K562 (cell line): ENCODE measurements around the gene GABRB1. TPM values are rescaled to one million over a fixed set of nuclear protein-coding genes. Genes with fewer than 3 reads are reported as not detected.

Experiments used
- ATAC-seq: fragments of 200-7000 bp; cut with Tn5 transposase; 3 replicates; pipeline ENCODE4 v1.9.1; 2020; ENCODE audit warnings: moderate library complexity
- BruUV-seq: library from RNA; stranded (reverse); fragments of 400-500 nt; replicated peaks from 2 replicates; lab custom pipeline; 2021; lab: Mats Ljungman, UMichigan
- CTCF ChIA-PET: fragments of 300-600 bp; formaldehyde crosslinking; extraction: SDS; loops from one replicate; lab custom pipeline; 2021; ENCODE audit warnings: low intra/inter-chr PET ratio; lab: Yijun Ruan, JAX
- POLR2A ChIA-PET: fragments of 300-600, 350-650 bp; sonication (Branson Sonifier 250); formaldehyde crosslinking; extraction: SDS; loops from one replicate; lab custom pipeline; 2021; ENCODE audit warnings: antibody characterized with exemption, inconsistent platforms; lab: Yijun Ruan, JAX
- DNase-seq, 4 experiments: peaks; one replicate each; pipeline versions ENCODE4 v3.0.0 to v3.0.0-alpha.2; 2011 to 2018; ENCODE audit warnings: low spot score in 3 of 4, mixed read lengths in 3 of 4; ENCODE audit errors: extremely low read depth in 1 of 4
- FAIRE-seq: peaks from 2 replicates; lab custom pipeline; 2011; peaks lifted over from hg19 to GRCh38; lab: Jason Lieb, UNC
- H2AFZ ChIP-seq: 2 replicates; pipeline ENCODE4 v1.6.0; 2011; ENCODE audit warnings: low read depth, low read length, control low read depth, inconsistent platforms
- H3K27ac ChIP-seq: fragments of 200-600 bp; 3 replicates; pipeline ENCODE4 v1.8.0; 2011; ENCODE audit warnings: low read depth, mild to moderate bottlenecking, control low read depth, inconsistent platforms, low read length, moderate library complexity, mixed read lengths; ENCODE audit errors: extremely low read depth
- H3K27me3 ChIP-seq, 2 experiments: fragments of 300-600 bp in 1 of 2; 2 replicates in 1 of 2; 3 replicates in 1 of 2; pipeline versions ENCODE4 v1.6.0 to v1.8.0; 2011; ENCODE audit warnings: inconsistent platforms in 2 of 2, low read length in 2 of 2, mild to moderate bottlenecking in 1 of 2, mixed read lengths in 1 of 2, moderate library complexity in 1 of 2; ENCODE audit not compliant: control insufficient read depth in 2 of 2, insufficient read depth in 2 of 2
- H3K36me3 ChIP-seq: fragments of 300-600 bp; 3 replicates; pipeline ENCODE4 v1.8.0; 2011; ENCODE audit warnings: mild to moderate bottlenecking, low read length, inconsistent platforms; ENCODE audit not compliant: control insufficient read depth, insufficient read depth
- H3K4me1 ChIP-seq, 2 experiments: fragments of 200-600 bp in 1 of 2; replicated peaks in 1 of 2; 2 replicates in 1 of 2; 3 replicates in 1 of 2; pipeline versions ENCODE4 v1.5.1 to v1.8.0; 2011; ENCODE audit warnings: inconsistent platforms in 2 of 2, low read length in 2 of 2, mild to moderate bottlenecking in 1 of 2, mixed read lengths in 1 of 2, moderate library complexity in 1 of 2; ENCODE audit not compliant: control insufficient read depth in 2 of 2, insufficient read depth in 2 of 2
- H3K4me2 ChIP-seq: 2 replicates; pipeline ENCODE4 v1.6.1; 2011; ENCODE audit warnings: low read length, control low read depth, inconsistent platforms, mixed read lengths; ENCODE audit not compliant: insufficient read depth
- H3K4me3 ChIP-seq: fragments of 200-600 bp; sonication (generic), shearing (Covaris generic); 2 replicates; pipeline ENCODE4 v1.5.1; 2016; ENCODE audit warnings: control low read depth, inconsistent platforms
- H3K79me2 ChIP-seq: fragments of 200-600 bp; 3 replicates; pipeline ENCODE4 v1.8.0; 2011; ENCODE audit warnings: low read length, inconsistent platforms; ENCODE audit not compliant: control insufficient read depth, insufficient read depth
- H3K9ac ChIP-seq, 2 experiments: 2 replicates each; pipeline versions ENCODE4 v1.6.0 to v1.6.1; 2011; ENCODE audit warnings: low read depth in 2 of 2, low read length in 2 of 2, control low read depth in 1 of 2, inconsistent platforms in 1 of 2, mild to moderate bottlenecking in 1 of 2, mixed read lengths in 1 of 2; ENCODE audit not compliant: insufficient read depth in 1 of 2
- H3K9me1 ChIP-seq: one replicate; pipeline ENCODE4 v1.6.0; 2011; ENCODE audit warnings: inconsistent platforms, mild to moderate bottlenecking, low read length, moderate library complexity; ENCODE audit not compliant: control insufficient read depth, insufficient read depth
- H3K9me3 ChIP-seq: replicated peaks from 2 replicates; pipeline ENCODE4 v1.5.1; 2011; ENCODE audit warnings: low read depth, low read length, inconsistent platforms; ENCODE audit not compliant: control insufficient read depth, insufficient read depth
- H4K20me1 ChIP-seq: replicated peaks from 2 replicates; pipeline ENCODE4 v1.6.1; 2011; ENCODE audit warnings: low read length, inconsistent platforms, mixed read lengths; ENCODE audit not compliant: control insufficient read depth, insufficient read depth
- BACH1 ChIP-seq: fragments of 200-800 bp; sonication (Bioruptor generic); IDR thresholded peaks from 2 replicates; pipeline ENCODE4 v1.6.1; 2016; ENCODE audit warnings: missing genetic modification characterization, missing compliant biosample characterization
- CBX2 ChIP-seq: fragments of 200-600 bp; sonication (generic); IDR thresholded peaks from one replicate; pipeline ENCODE4 v1.6.1; 2012; ENCODE audit warnings: mild to moderate bottlenecking, low read length, inconsistent platforms; ENCODE audit not compliant: insufficient read depth, poor library complexity, severe bottlenecking
- CGGBP1 ChIP-seq: fragments of 250-450 bp; sonication (Bioruptor Pico); IDR thresholded peaks from 2 replicates; pipeline ENCODE4 v1.9.0; 2021; ENCODE audit warnings: mild to moderate bottlenecking
- WGBS: fragments of 100-300 bp; shearing (Covaris generic); methylation state at CpG from one replicate; pipeline ENCODE4 v1.1.6; 2016; ENCODE audit warnings: low coverage, mixed read lengths; ENCODE audit not compliant: insufficient coverage; ENCODE audit errors: missing lambda C conversion rate; 5-methylcytosine and 5-hydroxymethylcytosine counted together
- in situ Hi-C: fragments of 300-500 bp; cut with MboI; formaldehyde crosslinking; loops from 4 replicates; pipeline ENCODE4 v1.15.0; 2018; ENCODE audit warnings: inconsistent platforms, mixed read lengths
- intact Hi-C: fragments of 100-400 bp; cut with micrococcal nuclease; formaldehyde crosslinking; loops from 2 replicates; pipeline ENCODE4 v1.14.2; 2022
- polyA plus RNA-seq, 8 experiments: library from polyadenylated mRNA; depleted of rRNA in 4 of 8; stranded (reverse) in 5 of 8; unstranded in 3 of 8; fragments of >200 nt; fragmentation: Nextera tagmentation in 2 of 8; fragmentation: Illumina TruSeq in 1 of 8; extraction: Ambion mirVana in 2 of 8; extraction: Trizol in 1 of 8; gene quantifications; 2 replicates each; pipeline versions ENCODE4 v1.2.1 to v1.2.3, GENCODE V29; 2011 to 2014; ENCODE audit warnings: inconsistent platforms in 1 of 8, missing spikeins in 1 of 8
- total RNA-seq, 7 experiments: library from RNA; depleted of rRNA in 6 of 7; stranded (reverse); fragments of >200 nt in 6 of 7; fragmentation: Illumina TruSeq in 2 of 7; extraction: Trizol in 2 of 7; gene quantifications; 2 replicates each; pipeline versions ENCODE4 v1.2.1 to v1.2.3, GENCODE V29; 2011 to 2021; ENCODE audit warnings: low replicate concordance in 1 of 7
- TF ChIP-seq, protein P1 (sequence below): fragments of 150-350 bp; IDR thresholded peaks from 2 replicates; pipeline ENCODE4 v1.6.1; 2014; ENCODE audit warnings: low read depth, mild to moderate bottlenecking, low read length, borderline replicate concordance
- TF ChIP-seq, protein P2 (sequence below): fragments of 250-450 bp; sonication (Bioruptor Pico); IDR thresholded peaks from 2 replicates; pipeline ENCODE4 v1.5.0; 2022; ENCODE audit warnings: mild to moderate bottlenecking
- TF ChIP-seq, protein P3 (sequence below): fragments of 450-650 bp; IDR thresholded peaks from 2 replicates; pipeline ENCODE4 v1.6.1; 2017; ENCODE audit warnings: mild to moderate bottlenecking, moderate library complexity

The GABRB1 gene
- total and polyA plus RNA-seq, 9 of the 15 experiments (the other 6 are each of a cell fraction or from before 2014, with no cell fraction given), result not detected

DNA sequence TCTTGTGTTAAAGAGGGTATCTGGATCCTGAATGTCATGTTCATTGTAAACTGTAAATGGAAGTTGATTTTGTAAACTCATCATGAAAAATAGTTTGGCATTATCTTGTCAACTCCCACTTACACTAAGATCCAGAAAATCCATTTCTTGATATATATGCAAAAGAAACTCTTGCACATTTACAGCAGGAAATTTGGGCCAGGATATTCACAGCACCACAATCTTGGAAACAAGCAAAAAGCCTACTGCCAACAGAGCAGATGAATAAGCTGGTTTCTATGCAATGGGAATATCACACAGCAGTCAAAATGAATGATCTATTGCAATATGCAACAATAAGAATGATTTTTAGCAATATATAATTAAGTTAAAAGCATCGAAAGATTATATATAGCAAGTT lies 46.6 kb upstream of the GABRB1 start (continued):
- TF ChIP-seq, protein P1, sequence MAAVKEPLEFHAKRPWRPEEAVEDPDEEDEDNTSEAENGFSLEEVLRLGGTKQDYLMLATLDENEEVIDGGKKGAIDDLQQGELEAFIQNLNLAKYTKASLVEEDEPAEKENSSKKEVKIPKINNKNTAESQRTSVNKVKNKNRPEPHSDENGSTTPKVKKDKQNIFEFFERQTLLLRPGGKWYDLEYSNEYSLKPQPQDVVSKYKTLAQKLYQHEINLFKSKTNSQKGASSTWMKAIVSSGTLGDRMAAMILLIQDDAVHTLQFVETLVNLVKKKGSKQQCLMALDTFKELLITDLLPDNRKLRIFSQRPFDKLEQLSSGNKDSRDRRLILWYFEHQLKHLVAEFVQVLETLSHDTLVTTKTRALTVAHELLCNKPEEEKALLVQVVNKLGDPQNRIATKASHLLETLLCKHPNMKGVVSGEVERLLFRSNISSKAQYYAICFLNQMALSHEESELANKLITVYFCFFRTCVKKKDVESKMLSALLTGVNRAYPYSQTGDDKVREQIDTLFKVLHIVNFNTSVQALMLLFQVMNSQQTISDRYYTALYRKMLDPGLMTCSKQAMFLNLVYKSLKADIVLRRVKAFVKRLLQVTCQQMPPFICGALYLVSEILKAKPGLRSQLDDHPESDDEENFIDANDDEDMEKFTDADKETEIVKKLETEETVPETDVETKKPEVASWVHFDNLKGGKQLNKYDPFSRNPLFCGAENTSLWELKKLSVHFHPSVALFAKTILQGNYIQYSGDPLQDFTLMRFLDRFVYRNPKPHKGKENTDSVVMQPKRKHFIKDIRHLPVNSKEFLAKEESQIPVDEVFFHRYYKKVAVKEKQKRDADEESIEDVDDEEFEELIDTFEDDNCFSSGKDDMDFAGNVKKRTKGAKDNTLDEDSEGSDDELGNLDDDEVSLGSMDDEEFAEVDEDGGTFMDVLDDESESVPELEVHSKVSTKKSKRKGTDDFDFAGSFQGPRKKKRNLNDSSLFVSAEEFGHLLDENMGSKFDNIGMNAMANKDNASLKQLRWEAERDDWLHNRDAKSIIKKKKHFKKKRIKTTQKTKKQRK, result no peak

- no TSS peak for BruUV-seq
- H3K4me2 ChIP-seq, result no peak overlapping the region
- in situ Hi-C loops, result no loop called here
- TF ChIP-seq, protein P1, result no peak
- TF ChIP-seq CBX2 (no peak), CGGBP1 (no peak), BACH1 (tag) (no peak)
- TF ChIP-seq, protein P2, sequence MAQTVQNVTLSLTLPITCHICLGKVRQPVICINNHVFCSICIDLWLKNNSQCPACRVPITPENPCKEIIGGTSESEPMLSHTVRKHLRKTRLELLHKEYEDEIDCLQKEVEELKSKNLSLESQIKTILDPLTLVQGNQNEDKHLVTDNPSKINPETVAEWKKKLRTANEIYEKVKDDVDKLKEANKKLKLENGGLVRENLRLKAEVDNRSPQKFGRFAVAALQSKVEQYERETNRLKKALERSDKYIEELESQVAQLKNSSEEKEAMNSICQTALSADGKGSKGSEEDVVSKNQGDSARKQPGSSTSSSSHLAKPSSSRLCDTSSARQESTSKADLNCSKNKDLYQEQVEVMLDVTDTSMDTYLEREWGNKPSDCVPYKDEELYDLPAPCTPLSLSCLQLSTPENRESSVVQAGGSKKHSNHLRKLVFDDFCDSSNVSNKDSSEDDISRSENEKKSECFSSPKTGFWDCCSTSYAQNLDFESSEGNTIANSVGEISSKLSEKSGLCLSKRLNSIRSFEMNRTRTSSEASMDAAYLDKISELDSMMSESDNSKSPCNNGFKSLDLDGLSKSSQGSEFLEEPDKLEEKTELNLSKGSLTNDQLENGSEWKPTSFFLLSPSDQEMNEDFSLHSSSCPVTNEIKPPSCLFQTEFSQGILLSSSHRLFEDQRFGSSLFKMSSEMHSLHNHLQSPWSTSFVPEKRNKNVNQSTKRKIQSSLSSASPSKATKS (CRISPR knock-in tag), result no peak
- TF ChIP-seq, protein P3, sequence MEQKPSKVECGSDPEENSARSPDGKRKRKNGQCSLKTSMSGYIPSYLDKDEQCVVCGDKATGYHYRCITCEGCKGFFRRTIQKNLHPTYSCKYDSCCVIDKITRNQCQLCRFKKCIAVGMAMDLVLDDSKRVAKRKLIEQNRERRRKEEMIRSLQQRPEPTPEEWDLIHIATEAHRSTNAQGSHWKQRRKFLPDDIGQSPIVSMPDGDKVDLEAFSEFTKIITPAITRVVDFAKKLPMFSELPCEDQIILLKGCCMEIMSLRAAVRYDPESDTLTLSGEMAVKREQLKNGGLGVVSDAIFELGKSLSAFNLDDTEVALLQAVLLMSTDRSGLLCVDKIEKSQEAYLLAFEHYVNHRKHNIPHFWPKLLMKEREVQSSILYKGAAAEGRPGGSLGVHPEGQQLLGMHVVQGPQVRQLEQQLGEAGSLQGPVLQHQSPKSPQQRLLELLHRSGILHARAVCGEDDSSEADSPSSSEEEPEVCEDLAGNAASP, result no peak
Measured at GRCh38 chr4:46986922-46987638, 44.3 kb upstream of the GABRB1 start.

More at GRCh38 chr4:46986922-46987638, 44.3 kb upstream of the GABRB1 start:
- WGBS, result 0% methylated on average over 3 of the region's 3 CpGs
- DNase-seq (no peak), FAIRE-seq (no peak), ATAC-seq (no peak)
- no peak overlapping the region for H3K4me3 ChIP-seq
- intact Hi-C loops, result no loop called here
- no peak overlapping the region for H3K9ac ChIP-seq
- no peaks in the 10 kb centered on the region for H3K27me3 ChIP-seq
- ChIA-PET CTCF (no interaction called here), POLR2A (interaction anchor here (0.7 kb wide), 1 partner anchor 99 kb away, joined by 3 read pairs; no protein-coding TSS in a partner anchor)
- H3K9me3 ChIP-seq, result no peaks in the 10 kb centered on the region
- H2AFZ ChIP-seq, result no peak overlapping the region
- H4K20me1 ChIP-seq, result no peaks in the 10 kb centered on the region
- no peaks in the 10 kb centered on the region for H3K36me3 ChIP-seq
- no peak overlapping the region for H3K27ac ChIP-seq
- no peaks in the 10 kb centered on the region for H3K4me1 ChIP-seq
- no peaks in the 10 kb centered on the region for H3K79me2 ChIP-seq
- no peaks in the 10 kb centered on the region for H3K9me1 ChIP-seq
